KMS-11 (cell line): ENCODE data around the gene CIPC.

Experiments used
- H2AFZ ChIP-seq: fragments of 200-600 bp; sonication (generic); 2 replicates; pipeline ENCODE4 v1.6.1; 2016; ENCODE audit warnings: antibody characterized with exemption, mixed run types, low read depth
- H3K27ac ChIP-seq: fragments of 200-600 bp; sonication (generic); 2 replicates; pipeline ENCODE4 v1.6.1; 2016; ENCODE audit warnings: mild to moderate bottlenecking, mixed run types
- H3K27me3 ChIP-seq: fragments of 200-600 bp; sonication (generic); 2 replicates; pipeline ENCODE4 v1.6.1; 2017; ENCODE audit warnings: mild to moderate bottlenecking, low read depth, mixed run types, moderate library complexity; ENCODE audit not compliant: insufficient read depth
- H3K36me3 ChIP-seq: fragments of 200-600 bp; sonication (generic); 2 replicates; pipeline ENCODE4 v1.6.1; 2017; ENCODE audit warnings: mild to moderate bottlenecking, mixed run types; ENCODE audit not compliant: insufficient read depth
- H3K4me1 ChIP-seq: fragments of 200-600 bp; sonication (generic); 2 replicates; pipeline ENCODE4 v1.6.1; 2016; ENCODE audit warnings: mild to moderate bottlenecking, low read depth, mixed run types; ENCODE audit not compliant: poor library complexity, severe bottlenecking
- H3K4me2 ChIP-seq: fragments of 200-600 bp; sonication (generic); 2 replicates; pipeline ENCODE4 v1.7.0; 2016; ENCODE audit warnings: mild to moderate bottlenecking, mixed run types
- H3K4me3 ChIP-seq: fragments of 200-600 bp; sonication (generic); IDR thresholded peaks from 2 replicates; pipeline ENCODE4 v1.6.1; 2017; ENCODE audit warnings: low read depth, low read length, mixed read lengths; ENCODE audit not compliant: insufficient read depth
- H3K79me2 ChIP-seq: fragments of 200-600 bp; sonication (generic); 2 replicates; pipeline ENCODE4 v1.6.1; 2016; ENCODE audit warnings: low read depth, mixed run types; ENCODE audit not compliant: insufficient read depth
- H3K9ac ChIP-seq: fragments of 200-600 bp; sonication (generic); 2 replicates; pipeline ENCODE4 v1.6.1; 2016; ENCODE audit warnings: mild to moderate bottlenecking, mixed run types
- H4K20me1 ChIP-seq: fragments of 200-600 bp; sonication (generic); 2 replicates; pipeline ENCODE4 v1.6.1; 2016; ENCODE audit warnings: mild to moderate bottlenecking, mixed run types; ENCODE audit not compliant: insufficient read depth
- CTCF ChIP-seq: fragments of 200-600 bp; sonication (generic); conservative IDR thresholded peaks from 2 replicates; pipeline ENCODE4 v1.6.1; 2017; ENCODE audit warnings: low read depth, mild to moderate bottlenecking, antibody characterized with exemption, low read length, moderate library complexity, mixed read lengths

CIPC gene

GRCh38 chr14:77100961-77101360 lies 2.9 kb downstream of the CIPC start:
- H3K79me2 ChIP-seq = no peaks in the 10 kb centered on the region
- H3K27me3 ChIP-seq = no peaks in the 10 kb centered on the region
- no peak overlapping the region for H2AFZ ChIP-seq
- no peak for TF ChIP-seq CTCF
- peaks cover 12% of the 10 kb centered on the region for H3K4me1 ChIP-seq
- H3K9ac ChIP-seq = no peak overlapping the region
- no peaks in the 10 kb centered on the region for H4K20me1 ChIP-seq
- no peak overlapping the region for H3K4me2 ChIP-seq
- no peaks in the 10 kb centered on the region for H3K36me3 ChIP-seq
- no peak overlapping the region for H3K27ac ChIP-seq
- H3K4me3 ChIP-seq = no peak overlapping the region

DNA sequence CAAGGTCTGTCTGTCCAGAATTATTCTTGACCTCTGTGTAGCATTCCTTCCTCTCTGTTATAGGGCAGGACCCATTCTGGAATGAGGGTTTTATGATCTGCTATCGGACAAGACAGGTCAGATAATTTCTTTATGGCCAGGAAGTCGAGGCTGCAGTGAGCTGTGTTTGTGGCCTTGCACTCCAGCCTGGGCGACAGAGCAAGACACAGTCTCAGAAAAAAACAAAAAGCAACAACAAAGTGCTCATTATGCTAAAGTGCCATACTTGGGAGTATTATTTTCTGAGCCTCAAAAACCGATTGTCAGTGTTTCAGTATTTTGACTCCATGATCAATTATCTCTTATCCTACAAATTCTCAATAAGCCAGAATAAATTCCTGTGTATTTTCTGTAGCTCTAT lies 4.1 kb downstream of the CIPC start:
- H4K20me1 ChIP-seq = no peaks in the 10 kb centered on the region
- H3K4me2 ChIP-seq = no peak overlapping the region
- no peak overlapping the region for H3K9ac ChIP-seq
- no peak for TF ChIP-seq CTCF
- H3K36me3 ChIP-seq = no peaks in the 10 kb centered on the region
- H2AFZ ChIP-seq = no peak overlapping the region
- H3K4me1 ChIP-seq = peaks cover 5% of the 10 kb centered on the region
- no peak overlapping the region for H3K4me3 ChIP-seq
- H3K27ac ChIP-seq = no peak overlapping the region
- no peaks in the 10 kb centered on the region for H3K27me3 ChIP-seq
- H3K79me2 ChIP-seq = no peaks in the 10 kb centered on the region

DNA sequence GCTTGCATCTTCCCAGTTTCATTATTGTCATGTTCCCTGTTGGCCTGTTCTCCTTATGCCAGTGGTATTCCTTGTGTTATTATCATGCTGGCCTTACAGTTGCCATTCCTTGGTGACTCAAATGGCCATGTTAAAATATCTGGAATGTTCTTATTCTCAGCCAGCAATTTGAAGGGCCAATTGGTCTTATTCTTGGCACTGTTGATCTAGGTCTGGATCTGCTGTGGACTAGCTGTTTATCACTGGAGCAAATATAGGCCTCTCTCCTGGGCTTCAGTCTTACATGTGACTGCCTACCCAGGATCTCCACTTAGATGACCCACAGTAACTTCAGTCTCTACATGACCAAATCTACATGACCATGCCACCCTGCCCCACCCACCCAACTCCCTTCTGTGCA lies 5.4 kb downstream of the CIPC start:
- no peaks in the 10 kb centered on the region for H3K79me2 ChIP-seq
- no peak overlapping the region for H3K4me3 ChIP-seq
- H3K27ac ChIP-seq = no peak overlapping the region
- H3K4me1 ChIP-seq = peaks cover 5% of the 10 kb centered on the region
- no peak for TF ChIP-seq CTCF
- no peaks in the 10 kb centered on the region for H3K27me3 ChIP-seq
- H3K9ac ChIP-seq = no peak overlapping the region
- H4K20me1 ChIP-seq = no peaks in the 10 kb centered on the region
- no peak overlapping the region for H2AFZ ChIP-seq
- no peak overlapping the region for H3K4me2 ChIP-seq
- H3K36me3 ChIP-seq = no peaks in the 10 kb centered on the region

GRCh38 chr14:77103951-77104350 lies 5.9 kb downstream of the CIPC start:
- H2AFZ ChIP-seq = no peak overlapping the region
- no peaks in the 10 kb centered on the region for H3K36me3 ChIP-seq
- no peak overlapping the region for H3K27ac ChIP-seq
- no peak overlapping the region for H3K9ac ChIP-seq
- H4K20me1 ChIP-seq = no peaks in the 10 kb centered on the region
- TF ChIP-seq CTCF = no peak
- no peaks in the 10 kb centered on the region for H3K79me2 ChIP-seq
- H3K27me3 ChIP-seq = no peaks in the 10 kb centered on the region
- H3K4me1 ChIP-seq = peaks cover 4% of the 10 kb centered on the region
- H3K4me3 ChIP-seq = no peak overlapping the region
- no peak overlapping the region for H3K4me2 ChIP-seq

DNA sequence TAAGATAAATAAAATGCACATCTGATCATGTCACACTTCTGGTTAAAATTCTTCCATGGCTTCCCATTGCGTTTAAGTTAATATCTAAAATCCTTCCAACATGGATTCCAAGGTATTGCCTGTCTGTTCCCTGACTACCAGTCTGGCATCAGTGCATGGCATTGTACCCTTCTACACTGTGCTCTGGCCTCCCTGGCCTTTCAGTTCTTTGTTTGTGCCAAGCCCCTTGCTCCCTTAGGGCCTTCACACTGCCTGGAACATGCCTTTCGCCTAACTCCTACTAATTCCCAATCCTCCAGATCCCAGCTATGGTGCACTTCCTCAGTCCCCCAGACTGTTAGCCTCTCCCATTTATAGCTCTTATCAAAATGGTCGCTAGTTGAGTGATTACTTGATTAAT lies 6.3 kb downstream of the CIPC start:
- no peaks in the 10 kb centered on the region for H3K36me3 ChIP-seq
- H3K27me3 ChIP-seq = no peaks in the 10 kb centered on the region
- no peak overlapping the region for H3K27ac ChIP-seq
- no peak overlapping the region for H2AFZ ChIP-seq
- TF ChIP-seq CTCF = no peak
- no peak overlapping the region for H3K9ac ChIP-seq
- no peaks in the 10 kb centered on the region for H4K20me1 ChIP-seq
- H3K4me3 ChIP-seq = no peak overlapping the region
- no peaks in the 10 kb centered on the region for H3K79me2 ChIP-seq
- no peaks in the 10 kb centered on the region for H3K4me1 ChIP-seq
- no peak overlapping the region for H3K4me2 ChIP-seq
